Duodenal mucosa (tissue), 2 donors: Measurements from ENCODE around the gene COL6A1.
A peak's percentile ranks its signal among the peaks of the same experiment; 100 is the strongest.

ENCODE experiments used
- H3K27ac ChIP-seq: one replicate; pipeline ENCODE4 v1.7.0; 2013; ENCODE audit warnings: low read depth, low read length
- H3K27me3 ChIP-seq, 2 donors: one replicate each; pipeline ENCODE4 v1.7.0; 2013; ENCODE audit warnings: low read length in 2 of 2, control low read depth in 1 of 2; ENCODE audit not compliant: insufficient read depth in 2 of 2, control insufficient read depth in 1 of 2
- H3K36me3 ChIP-seq, 2 donors: one replicate each; pipeline ENCODE4 v1.7.0; 2013; ENCODE audit warnings: low read length in 2 of 2, control low read depth in 1 of 2; ENCODE audit not compliant: insufficient read depth in 2 of 2, control insufficient read depth in 1 of 2
- H3K4me1 ChIP-seq, 2 donors: one replicate each; pipeline ENCODE4 v1.7.0; 2013; ENCODE audit warnings: low read length in 2 of 2, control low read depth in 1 of 2; ENCODE audit not compliant: insufficient read depth in 2 of 2, control insufficient read depth in 1 of 2
- H3K4me3 ChIP-seq, 2 donors: one replicate each; pipeline ENCODE4 v1.7.0; 2013; ENCODE audit warnings: low read length in 2 of 2, low read depth in 1 of 2
- H3K9ac ChIP-seq, 2 donors: one replicate each; pipeline ENCODE4 v1.7.0; 2013; ENCODE audit warnings: low read length in 2 of 2, low read depth in 1 of 2
- H3K9me3 ChIP-seq, 2 donors: one replicate each; pipeline ENCODE4 v1.7.0; 2013; ENCODE audit warnings: low read length in 2 of 2, control low read depth in 1 of 2; ENCODE audit not compliant: control insufficient read depth in 1 of 2

COL6A1 gene

DNA sequence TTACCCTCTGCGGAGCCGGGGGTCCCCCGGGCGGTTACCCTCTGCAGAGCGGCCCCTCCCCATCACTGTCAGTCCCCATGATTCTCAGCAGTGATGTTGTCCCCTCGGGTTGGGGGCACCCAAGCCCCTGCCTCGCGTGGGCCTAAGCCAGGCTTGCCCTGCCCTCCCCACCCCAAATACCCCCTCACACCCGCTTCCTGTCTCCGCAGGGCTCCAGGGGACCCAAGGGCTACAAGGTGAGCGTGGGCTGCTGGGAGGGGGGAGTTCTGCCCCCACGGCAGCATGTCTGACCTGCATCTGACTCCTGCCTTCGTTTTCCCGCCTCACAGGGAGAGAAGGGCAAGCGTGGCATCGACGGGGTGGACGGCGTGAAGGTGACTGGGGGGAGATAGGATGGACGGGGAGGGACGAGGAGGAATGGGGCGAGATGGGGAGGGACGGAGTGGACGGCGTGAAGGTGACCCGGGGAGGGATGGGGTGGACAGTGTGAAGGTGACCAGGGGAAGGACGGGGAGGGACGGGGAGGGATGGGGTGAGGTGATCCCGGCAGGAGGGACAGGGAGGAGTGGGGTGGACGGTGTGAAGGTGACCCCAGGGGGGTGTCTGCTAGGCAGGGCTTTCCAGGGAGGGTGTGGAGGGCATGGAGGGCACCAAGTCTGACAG, 8.6 kb downstream of the COL6A1 start:
- Histone ChIP-seq H3K36me3 (peaks cover 0 to 3% of the 10 kb centered on the region in 2 donors), H3K4me3 (no peak overlapping the region), H3K27ac (no peak overlapping the region), H3K9me3 (no peaks in the 10 kb centered on the region), H3K27me3 (no peaks in the 10 kb centered on the region), H3K9ac (no peak overlapping the region), H3K4me1 (no peaks in the 10 kb centered on the region)

GRCh38 chr21:45990741-45991605, 9.4 kb downstream of the COL6A1 start:
- no peak overlapping the region for H3K4me3 ChIP-seq
- H3K9ac ChIP-seq = no peak overlapping the region
- no peaks in the 10 kb centered on the region for H3K9me3 ChIP-seq
- no peaks in the 10 kb centered on the region for H3K4me1 ChIP-seq
- peaks cover 0 to 3% of the 10 kb centered on the region in 2 donors for H3K36me3 ChIP-seq
- H3K27ac ChIP-seq = no peak overlapping the region
- no peaks in the 10 kb centered on the region for H3K27me3 ChIP-seq

DNA sequence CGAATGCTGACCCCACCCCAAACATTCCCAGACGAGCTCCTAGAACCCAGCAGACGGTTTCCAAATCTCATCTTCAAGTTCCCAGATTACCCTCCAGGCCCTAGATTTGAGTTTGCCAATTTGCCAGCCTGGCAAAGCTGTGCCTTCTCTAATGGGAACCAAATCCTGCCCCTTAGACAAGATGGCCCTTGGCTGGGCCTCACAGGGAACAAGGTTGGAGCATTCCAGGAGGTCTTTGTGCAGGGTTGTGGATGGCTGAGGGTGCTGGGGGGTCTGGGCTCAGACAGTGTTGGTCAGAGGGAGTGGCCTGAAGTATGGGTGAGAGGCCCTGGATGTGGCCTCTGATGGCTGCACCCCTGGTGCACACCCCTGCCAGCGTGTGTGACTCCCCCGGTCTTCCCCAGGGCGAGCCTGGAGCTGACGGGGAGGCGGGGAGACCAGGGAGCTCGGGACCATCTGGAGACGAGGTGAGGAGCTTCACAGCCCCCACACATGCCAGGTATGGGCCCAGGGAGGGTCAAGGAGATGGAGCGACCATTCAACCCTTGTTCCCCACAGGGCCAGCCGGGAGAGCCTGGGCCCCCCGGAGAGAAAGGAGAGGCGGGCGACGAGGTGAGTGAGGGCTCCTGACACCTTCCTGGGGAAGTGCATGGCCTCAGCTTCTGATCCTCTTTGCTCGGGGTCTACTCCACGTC, 10.2 kb downstream of the COL6A1 start:
- Histone ChIP-seq H3K27ac (peak overlapping the region; percentile 10), H3K36me3 (peaks cover 0 to 3% of the 10 kb centered on the region in 2 donors), H3K9ac (no peak overlapping the region), H3K9me3 (no peaks in the 10 kb centered on the region), H3K27me3 (no peaks in the 10 kb centered on the region), H3K4me1 (no peaks in the 10 kb centered on the region), H3K4me3 (no peak overlapping the region)

- H3K27me3 ChIP-seq = no peaks in the 10 kb centered on the region
- no peak overlapping the region for H3K4me3 ChIP-seq
- no peak overlapping the region for H3K27ac ChIP-seq
- H3K36me3 ChIP-seq = no peaks in the 10 kb centered on the region
- no peaks in the 10 kb centered on the region for H3K4me1 ChIP-seq
- H3K9ac ChIP-seq = no peak overlapping the region
- H3K9me3 ChIP-seq = no peaks in the 10 kb centered on the region
Measured at GRCh38 chr21:45992301-45993209, 11.0 kb downstream of the COL6A1 start.

- Histone ChIP-seq H3K9ac (no peak overlapping the region), H3K27me3 (no peaks in the 10 kb centered on the region), H3K4me1 (no peaks in the 10 kb centered on the region), H3K9me3 (no peaks in the 10 kb centered on the region), H3K36me3 (no peaks in the 10 kb centered on the region), H3K27ac (no peak overlapping the region), H3K4me3 (no peak overlapping the region)
Measured at GRCh38 chr21:45993210-45994085, 11.9 kb downstream of the COL6A1 start.

- Histone ChIP-seq H3K27me3 (no peaks in the 10 kb centered on the region), H3K4me3 (no peak overlapping the region), H3K9me3 (no peaks in the 10 kb centered on the region), H3K9ac (no peak overlapping the region), H3K27ac (no peak overlapping the region), H3K36me3 (no peaks in the 10 kb centered on the region), H3K4me1 (no peaks in the 10 kb centered on the region)
Measured at GRCh38 chr21:45994086-45994661, 12.6 kb downstream of the COL6A1 start.

- Histone ChIP-seq H3K9me3 (no peaks in the 10 kb centered on the region), H3K36me3 (no peaks in the 10 kb centered on the region), H3K27ac (no peak overlapping the region)
Measured at GRCh38 chr21:45994759-45995685, 13.5 kb downstream of the COL6A1 start.

DNA sequence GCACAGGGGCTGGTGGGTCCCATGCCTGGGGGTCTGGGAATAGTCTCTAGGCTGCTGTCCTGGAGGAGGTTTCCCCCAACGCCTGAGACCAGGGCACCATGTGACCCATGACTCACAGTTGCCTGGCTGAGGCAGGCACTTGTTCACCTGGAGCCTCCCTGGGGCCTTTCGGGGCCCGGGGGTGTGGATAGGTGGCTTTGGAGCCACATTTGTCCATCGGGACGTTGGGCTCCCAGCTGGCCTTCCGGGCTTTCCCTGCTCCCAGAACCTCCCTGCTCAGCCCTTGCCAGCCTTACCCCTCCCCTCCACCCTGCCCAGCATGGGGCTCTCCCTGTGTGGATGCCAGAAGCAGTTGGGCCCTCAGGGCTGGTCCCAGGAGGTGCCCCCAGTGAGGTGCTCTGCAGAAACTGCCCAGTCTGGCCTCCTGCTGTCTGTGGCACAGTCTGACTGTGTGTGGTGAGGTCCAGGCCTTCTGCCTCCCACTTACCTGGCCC, 14.2 kb downstream of the COL6A1 start:
- Histone ChIP-seq H3K4me3 (no peak overlapping the region), H3K9me3 (no peaks in the 10 kb centered on the region), H3K36me3 (no peaks in the 10 kb centered on the region), H3K9ac (no peak overlapping the region), H3K27me3 (no peaks in the 10 kb centered on the region), H3K27ac (no peak overlapping the region), H3K4me1 (no peaks in the 10 kb centered on the region)

More at GRCh38 chr21:45994759-45995685, 13.5 kb downstream of the COL6A1 start:
- Histone ChIP-seq H3K27me3 (no peaks in the 10 kb centered on the region), H3K4me3 (no peak overlapping the region), H3K4me1 (no peaks in the 10 kb centered on the region), H3K9ac (no peak overlapping the region)
